SK-N-SH treated with all-trans-retinoic acid at 6 μM for 48 hours (cell line): ENCODE measurements around the gene JARID2.

Experiments used
- ATAC-seq: fragments of 200-7000 bp; cut with Tn5 transposase; 3 replicates; pipeline ENCODE4 v1.9.1; 2020; ENCODE audit warnings: mild to moderate bottlenecking, moderate library complexity
- ARNTL ChIP-seq: fragments of 450-650 bp; formaldehyde crosslinking; IDR thresholded peaks from 2 replicates; pipeline ENCODE4 v1.5.0; 2020; ENCODE audit warnings: low read depth, mild to moderate bottlenecking, moderate library complexity, borderline replicate concordance
- BACH2 ChIP-seq: fragments of 250-450 bp; sonication (Bioruptor Pico); IDR thresholded peaks from 2 replicates; pipeline ENCODE4 v1.9.0; 2021; ENCODE audit warnings: mild to moderate bottlenecking, borderline replicate concordance
- CREB5 ChIP-seq: fragments of 250-450 bp; sonication (Bioruptor Pico); IDR thresholded peaks from 2 replicates; pipeline ENCODE4 v1.5.1; 2020; ENCODE audit warnings: low read depth, mild to moderate bottlenecking, moderate library complexity
- CSRNP3 ChIP-seq: fragments of 250-450 bp; sonication (Bioruptor Pico); IDR thresholded peaks from 2 replicates; pipeline ENCODE4 v1.5.1; 2021; ENCODE audit warnings: mild to moderate bottlenecking, moderate library complexity
- GLIS3 ChIP-seq: fragments of 250-450 bp; sonication (Bioruptor Pico); IDR thresholded peaks from 2 replicates; pipeline ENCODE4 v1.5.0; 2020; ENCODE audit warnings: mild to moderate bottlenecking, moderate library complexity
- ISL1 ChIP-seq: fragments of 250-450 bp; sonication (Bioruptor Pico); IDR thresholded peaks from 2 replicates; pipeline ENCODE4 v2.1.2; 2022; ENCODE audit warnings: mild to moderate bottlenecking, moderate library complexity
- OSR1 ChIP-seq: fragments of 250-450 bp; sonication (Bioruptor Pico); IDR thresholded peaks from 2 replicates; pipeline ENCODE4 v1.8.0; 2022; ENCODE audit warnings: moderate library complexity, mild to moderate bottlenecking, inconsistent platforms
- PATZ1 ChIP-seq: fragments of 250-450 bp; sonication (Bioruptor Pico); IDR thresholded peaks from 2 replicates; pipeline ENCODE4 v1.8.0; 2020; ENCODE audit warnings: mild to moderate bottlenecking, moderate library complexity, borderline replicate concordance
- POU6F1 ChIP-seq: fragments of 250-450 bp; sonication (Bioruptor Pico); IDR thresholded peaks from 2 replicates; pipeline ENCODE4 v1.8.0; 2021; ENCODE audit warnings: low read depth, mild to moderate bottlenecking, moderate library complexity, borderline replicate concordance
- PPARA ChIP-seq: fragments of 250-450 bp; sonication (Bioruptor Pico); IDR thresholded peaks from 2 replicates; pipeline ENCODE4 v1.5.0; 2020; ENCODE audit warnings: mild to moderate bottlenecking, borderline replicate concordance
- SNAI2 ChIP-seq: fragments of 250-450 bp; sonication (Bioruptor Pico); IDR thresholded peaks from 2 replicates; pipeline ENCODE4 v1.5.0; 2020; ENCODE audit warnings: mild to moderate bottlenecking, moderate library complexity
- TSHZ2 ChIP-seq: fragments of 250-450 bp; sonication (Bioruptor Pico); IDR thresholded peaks from 2 replicates; pipeline ENCODE4 v1.5.0; 2020; ENCODE audit warnings: mild to moderate bottlenecking, moderate library complexity
- ZC3H10 ChIP-seq: fragments of 250-450 bp; sonication (Bioruptor Pico); IDR thresholded peaks from 2 replicates; pipeline ENCODE4 v1.5.1; 2021; ENCODE audit warnings: mild to moderate bottlenecking, moderate library complexity
- ZFP30 ChIP-seq: fragments of 450-650 bp; formaldehyde crosslinking; IDR thresholded peaks from 2 replicates; pipeline ENCODE4 v1.5.0; 2022; ENCODE audit warnings: mild to moderate bottlenecking, moderate library complexity
- ZNF565 ChIP-seq: fragments of 450-650 bp; formaldehyde crosslinking; conservative IDR thresholded peaks from 2 replicates; pipeline ENCODE4 v1.5.0; 2020; ENCODE audit warnings: low read depth, mild to moderate bottlenecking, moderate library complexity
- ZNF70 ChIP-seq: fragments of 450-650 bp; formaldehyde crosslinking; IDR thresholded peaks from 2 replicates; pipeline ENCODE4 v1.5.0; 2020; ENCODE audit warnings: mild to moderate bottlenecking, moderate library complexity
- ZNF8 ChIP-seq: fragments of 450-650 bp; formaldehyde crosslinking; IDR thresholded peaks from 2 replicates; pipeline ENCODE4 v1.5.0; 2020; ENCODE audit warnings: mild to moderate bottlenecking, moderate library complexity

JARID2 gene

GRCh38 chr6:15535495-15536197 lies 289.8 kb downstream of the JARID2 start (continued):
- TF ChIP-seq TSHZ2 (CRISPR knock-in tag): no peak

- no peak for TF ChIP-seq SNAI2 (CRISPR knock-in tag)
- TF ChIP-seq BACH2: no peak
- TF ChIP-seq CSRNP3 (CRISPR knock-in tag): no peak
- TF ChIP-seq PATZ1: no peak
- TF ChIP-seq TSHZ2 (CRISPR knock-in tag): no peak
- no peak for TF ChIP-seq PPARA (CRISPR knock-in tag)
- no peak for TF ChIP-seq ARNTL (CRISPR knock-in tag)
- no peak for TF ChIP-seq ISL1 (CRISPR knock-in tag)
- no peak for TF ChIP-seq CREB5 (CRISPR knock-in tag)
- no peak for TF ChIP-seq OSR1 (CRISPR knock-in tag)
- TF ChIP-seq POU6F1 (CRISPR knock-in tag): no peak
- no peak for TF ChIP-seq GLIS3 (CRISPR knock-in tag)
- TF ChIP-seq ZC3H10: no peak
- TF ChIP-seq ZFP30: no peak
- TF ChIP-seq ZNF8 (CRISPR knock-in tag): no peak
- no peak for TF ChIP-seq ZNF70 (CRISPR knock-in tag)
- no peak for TF ChIP-seq ZNF565 (CRISPR knock-in tag)
- no peak; the same call in 2 of the 3 replicates for ATAC-seq
Observed at GRCh38 chr6:15536198-15536955, 290.5 kb downstream of the JARID2 start.
